Measurements from ENCODE around the gene COA3.

The COA3 gene

DNA sequence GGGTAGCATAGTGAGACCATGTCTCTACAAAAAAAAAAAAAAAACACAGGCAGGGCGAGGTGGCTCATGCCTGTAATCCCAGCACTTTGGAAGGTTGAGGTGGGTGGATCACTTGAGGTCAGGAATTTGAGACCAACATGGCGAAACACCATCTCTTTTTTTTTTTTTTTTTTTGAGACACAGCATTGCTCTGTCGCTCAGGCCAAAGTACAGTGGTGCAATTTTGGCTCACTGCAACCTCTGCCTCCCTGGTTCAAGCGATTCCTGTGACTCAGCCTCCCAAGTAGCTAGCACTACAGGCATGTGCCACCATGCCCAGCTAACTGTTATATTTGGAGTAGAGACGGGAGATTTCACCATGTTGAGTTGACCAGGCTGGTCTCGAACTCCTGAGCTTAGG, 32.4 kb downstream of the COA3 start:
- ChIA-PET POLR2A (no interaction called here), CTCF (interaction anchor here (1.1 to 1.9 kb wide), 3 partner anchors 12 to 188 kb away, joined by 3 to 8 read pairs (median 3); no protein-coding TSS in a partner anchor)
- TF ChIP-seq, protein P1, sequence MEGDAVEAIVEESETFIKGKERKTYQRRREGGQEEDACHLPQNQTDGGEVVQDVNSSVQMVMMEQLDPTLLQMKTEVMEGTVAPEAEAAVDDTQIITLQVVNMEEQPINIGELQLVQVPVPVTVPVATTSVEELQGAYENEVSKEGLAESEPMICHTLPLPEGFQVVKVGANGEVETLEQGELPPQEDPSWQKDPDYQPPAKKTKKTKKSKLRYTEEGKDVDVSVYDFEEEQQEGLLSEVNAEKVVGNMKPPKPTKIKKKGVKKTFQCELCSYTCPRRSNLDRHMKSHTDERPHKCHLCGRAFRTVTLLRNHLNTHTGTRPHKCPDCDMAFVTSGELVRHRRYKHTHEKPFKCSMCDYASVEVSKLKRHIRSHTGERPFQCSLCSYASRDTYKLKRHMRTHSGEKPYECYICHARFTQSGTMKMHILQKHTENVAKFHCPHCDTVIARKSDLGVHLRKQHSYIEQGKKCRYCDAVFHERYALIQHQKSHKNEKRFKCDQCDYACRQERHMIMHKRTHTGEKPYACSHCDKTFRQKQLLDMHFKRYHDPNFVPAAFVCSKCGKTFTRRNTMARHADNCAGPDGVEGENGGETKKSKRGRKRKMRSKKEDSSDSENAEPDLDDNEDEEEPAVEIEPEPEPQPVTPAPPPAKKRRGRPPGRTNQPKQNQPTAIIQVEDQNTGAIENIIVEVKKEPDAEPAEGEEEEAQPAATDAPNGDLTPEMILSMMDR (IDR thresholded peaks at IDR 0.05; ENCODE audit: control extremely low read depth, extremely low read depth, low read depth, missing control alignments): no peak
- no peak for DNase-seq (ENCODE audit: extremely low spot score)

DNA sequence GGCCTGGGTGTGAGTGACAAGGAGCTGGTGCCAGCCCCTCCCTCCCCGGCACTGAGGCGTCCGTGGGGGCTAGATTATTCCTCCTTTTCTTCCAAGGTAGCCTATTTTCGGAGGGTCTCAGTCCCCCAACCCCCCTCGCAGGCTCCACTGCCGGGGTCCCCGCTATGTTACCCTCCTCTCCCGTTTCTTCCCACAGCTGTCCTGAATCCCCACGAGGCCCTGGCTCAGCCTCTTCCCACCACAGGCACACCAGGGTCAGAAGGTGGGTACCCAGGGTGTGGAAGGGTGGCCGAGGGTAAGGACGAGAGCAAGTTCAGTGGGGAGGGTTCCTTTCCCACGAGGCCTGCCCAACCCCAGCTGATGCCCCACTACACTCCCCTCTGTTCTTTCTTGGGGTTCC, 36.9 kb downstream of the COA3 start:
- POLR2A ChIA-PET: no interaction called here
- TF ChIP-seq, protein P1 (IDR thresholded peaks at IDR 0.05; ENCODE audit: control extremely low read depth, extremely low read depth, low read depth, missing control alignments): no peak
- CTCF ChIA-PET: interaction anchor here (0.8 to 7.4 kb wide), 9 partner anchors 12 to 237 kb away, joined by 3 to 109 read pairs (median 4); partner anchors contain the start of genes CNTD1, COA3, PSMC3IP and RPL27
- no peak for DNase-seq (ENCODE audit: extremely low spot score)

DNA sequence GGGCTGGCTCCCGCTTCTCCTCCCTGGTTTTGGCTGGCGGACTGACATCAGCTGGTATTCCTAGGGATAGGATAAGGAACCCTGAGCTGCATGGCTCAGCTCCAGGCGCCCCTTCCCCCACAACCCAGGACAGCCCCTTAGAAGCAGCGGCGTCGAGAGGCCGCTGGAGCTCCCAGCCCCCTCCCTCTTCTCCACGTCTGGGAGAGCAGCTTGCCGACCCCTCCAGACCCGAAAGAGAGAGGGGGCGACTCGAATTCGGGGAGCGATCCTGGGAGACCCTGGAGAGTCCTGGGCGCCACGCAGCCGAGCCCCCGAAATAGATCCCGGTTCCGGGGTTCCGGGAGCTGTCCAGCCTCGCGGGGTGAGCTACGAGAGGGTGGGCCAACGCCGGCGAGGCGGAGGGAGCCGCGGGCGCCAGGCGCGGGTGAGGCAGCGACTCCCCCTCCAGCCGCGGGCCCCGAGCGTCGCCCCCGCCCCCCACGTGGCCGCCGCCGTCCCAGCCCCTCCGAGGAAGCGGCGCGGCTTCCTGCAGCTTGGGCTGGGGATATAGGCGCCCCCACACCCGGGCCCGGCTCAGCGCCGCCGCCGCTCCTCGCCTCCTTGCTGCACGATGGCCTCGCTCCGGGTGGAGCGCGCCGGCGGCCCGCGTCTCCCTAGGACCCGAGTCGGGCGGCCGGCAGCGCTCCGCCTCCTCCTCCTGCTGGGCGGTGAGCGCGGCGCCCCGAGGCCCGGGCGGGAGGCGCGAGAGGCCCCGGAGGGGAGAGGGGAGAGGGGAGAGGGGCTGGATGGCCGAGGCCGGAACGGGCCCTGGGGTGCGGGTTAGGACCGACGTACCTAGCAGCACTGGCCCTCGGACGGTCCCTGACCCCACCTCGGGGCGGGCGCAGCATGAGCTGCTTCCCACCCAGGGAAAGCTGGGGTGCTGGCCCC, 37.6 kb downstream of the COA3 start, which contains the start of gene RAMP2:
Gene RAMP2 (plus strand): TSS at position 576 of the 930 bp plus-strand sequence. CDS start 35 bp downstream, at position 611.
- ChIA-PET CTCF (interaction anchor here (0.7 to 7.4 kb wide), 20 partner anchors 9 to 238 kb away, joined by 3 to 109 read pairs (median 4); partner anchors contain the start of genes BECN1, CCR10, CNTD1 and COA3), POLR2A (interaction anchor here (0.8 kb wide), 1 partner anchor 11 kb away, joined by 3 read pairs; no protein-coding TSS in a partner anchor)
- DNase-seq (ENCODE audit: extremely low spot score): peak; percentile 40
- TF ChIP-seq, protein P1 (IDR thresholded peaks at IDR 0.05; ENCODE audit: control extremely low read depth, extremely low read depth, low read depth, missing control alignments): no peak

DNA sequence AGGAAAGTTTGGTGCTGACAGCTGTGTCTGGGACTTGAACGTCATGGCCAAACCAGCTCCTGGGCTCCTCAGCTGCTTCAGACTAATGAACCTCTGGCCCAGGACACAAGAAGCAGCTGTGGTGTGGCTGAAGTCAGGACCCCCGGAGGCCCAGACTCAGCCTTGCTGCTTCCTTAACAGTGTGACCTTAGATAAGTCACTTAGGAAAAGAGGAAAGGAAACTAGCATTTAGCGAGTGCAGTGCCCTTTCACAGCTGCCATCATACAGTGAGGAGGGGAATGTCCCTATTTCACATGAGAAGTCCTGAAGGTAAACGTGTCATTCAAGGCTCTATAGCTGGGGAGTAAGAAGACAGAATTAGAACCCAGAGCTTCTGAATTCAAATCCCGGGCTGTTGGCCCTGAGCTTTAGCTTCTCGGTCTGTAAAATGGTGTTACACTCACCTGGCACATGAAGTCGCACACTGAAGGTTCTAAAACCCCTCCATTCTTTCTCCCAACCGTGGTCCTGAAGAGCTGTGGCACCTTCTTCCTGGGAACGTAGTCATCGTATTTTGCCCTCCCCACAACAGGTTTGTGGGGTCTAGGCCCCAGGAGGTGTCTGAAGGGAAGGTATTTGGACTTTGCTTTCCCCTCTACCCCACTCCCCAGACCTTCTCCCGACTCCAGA, 38.4 kb downstream of the COA3 start:
- ChIA-PET CTCF (interaction anchor here (0.6 to 7.4 kb wide), 16 partner anchors 9 to 238 kb away, joined by 3 to 109 read pairs (median 4); partner anchors contain the start of genes BECN1, CCR10, PSMC3IP and RPL27), POLR2A (interaction anchor here (0.8 kb wide), 1 partner anchor 12 kb away, joined by 3 read pairs; no protein-coding TSS in a partner anchor)
- peak; percentile 58 for DNase-seq (ENCODE audit: extremely low spot score)
- TF ChIP-seq, protein P1 (IDR thresholded peaks at IDR 0.05; ENCODE audit: control extremely low read depth, extremely low read depth, low read depth, missing control alignments): no peak

DNA sequence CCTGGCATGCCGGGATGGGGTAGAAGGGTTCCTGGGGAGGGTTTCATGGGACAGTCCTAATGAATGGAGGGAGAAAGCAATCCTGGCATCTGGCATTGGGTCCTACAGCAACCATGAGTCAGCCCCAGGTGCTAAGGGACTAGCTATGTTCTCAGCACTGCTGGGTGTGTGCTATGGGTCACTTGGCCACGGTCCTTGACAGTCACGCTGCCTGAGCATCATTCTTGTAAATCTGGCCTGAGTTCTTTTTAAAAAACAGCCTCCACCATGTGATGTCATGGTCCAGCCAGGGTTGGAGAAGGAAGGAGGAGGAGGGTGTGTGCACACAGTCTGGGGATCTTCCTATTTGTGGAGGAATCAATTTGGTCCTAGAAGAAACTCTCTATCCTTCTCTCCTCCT, 43.7 kb downstream of the COA3 start:
- no peak for DNase-seq (ENCODE audit: extremely low spot score)
- TF ChIP-seq, protein P1 (IDR thresholded peaks at IDR 0.05; ENCODE audit: control extremely low read depth, extremely low read depth, low read depth, missing control alignments): no peak
- ChIA-PET CTCF (interaction anchor here (1.4 kb wide), 2 partner anchors 9 to 18 kb away, joined by 3 to 7 read pairs; partner anchors contain the start of gene VPS25), POLR2A (no interaction called here)

DNA sequence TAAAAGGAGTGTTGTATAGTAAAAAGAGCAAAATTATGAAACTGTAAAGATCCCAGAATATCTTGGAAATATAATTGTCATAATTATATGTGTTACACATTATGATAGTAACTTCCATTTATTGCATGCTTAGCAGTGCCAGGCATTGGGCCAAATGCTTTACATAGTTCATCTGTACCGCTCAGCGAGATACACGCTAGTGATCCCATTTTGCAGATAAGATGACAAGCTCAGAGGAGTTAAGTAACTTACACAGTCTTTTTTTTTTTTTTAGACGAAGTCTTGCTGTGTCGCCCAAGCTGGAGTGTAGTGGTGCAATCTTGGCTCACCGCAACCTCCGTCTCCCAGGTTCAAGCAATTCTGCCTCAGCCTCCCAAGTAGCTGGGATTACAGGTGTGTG, 46.9 kb downstream of the COA3 start:
- no peak for DNase-seq (ENCODE audit: extremely low spot score)
- CTCF ChIA-PET: interaction anchor here (0.8 to 8.3 kb wide), 3 partner anchors 9 to 174 kb away, joined by 4 to 99 read pairs (median 17); partner anchors contain the start of genes BECN1, PSMC3IP and RAMP2
- TF ChIP-seq, protein P1 (IDR thresholded peaks at IDR 0.05; ENCODE audit: control extremely low read depth, extremely low read depth, low read depth, missing control alignments): no peak
- POLR2A ChIA-PET: no interaction called here

All from GM10248 (cell line).